SK-N-SH (cell line): Measurements from ENCODE around the gene LGALS13. TPM values are rescaled to one million over a fixed set of nuclear protein-coding genes. Genes with fewer than 3 reads are reported as not detected.

ENCODE experiments used
- CTCF ChIA-PET: fragments of 300-600, 350-600 bp; formaldehyde crosslinking; extraction: SDS; loops from one replicate; lab custom pipeline; 2021; lab: Yijun Ruan, JAX
- POLR2A ChIA-PET: fragments of 350-600 bp; sonication (Branson Sonifier 250); formaldehyde crosslinking; extraction: SDS; loops from one replicate; lab custom pipeline; 2020; ENCODE audit warnings: antibody characterized with exemption, inconsistent platforms; lab: Yijun Ruan, JAX
- DNase-seq: peaks from one replicate; pipeline ENCODE4 v3.0.0; 2012
- H2AFZ ChIP-seq: fragments of 200-600 bp; sonication (generic); 2 replicates; pipeline ENCODE4 v1.8.1; 2016; ENCODE audit warnings: antibody characterized with exemption, mild to moderate bottlenecking, low read depth
- H3F3A ChIP-seq: fragments of 200-600 bp; sonication (generic); replicated peaks from 2 replicates; pipeline ENCODE3; 2016; ENCODE audit warnings: antibody characterized with exemption, mild to moderate bottlenecking; ENCODE audit not compliant: insufficient read depth
- H3K27ac ChIP-seq, 2 experiments: fragments of 200-500 bp in 1 of 2; fragments of 200-600 bp in 1 of 2; sonication (Bioruptor generic) in 1 of 2; sonication (generic), shearing (Covaris generic) in 1 of 2; 2 replicates each; pipeline versions ENCODE4 v1.5.1 to v1.6.1; 2014 to 2016; ENCODE audit warnings: low read depth in 2 of 2, inconsistent platforms in 1 of 2, low read length in 1 of 2, mild to moderate bottlenecking in 1 of 2, mixed read lengths in 1 of 2
- H3K27me3 ChIP-seq: fragments of 200-600 bp; sonication (generic), shearing (Covaris generic); 2 replicates; pipeline ENCODE4 v1.6.1; 2016; ENCODE audit warnings: mixed run types; ENCODE audit not compliant: insufficient read depth
- H3K36me3 ChIP-seq, 2 experiments: fragments of 200-500 bp in 1 of 2; fragments of 200-600 bp in 1 of 2; sonication (Bioruptor generic) in 1 of 2; sonication (generic) in 1 of 2; replicated peaks in 1 of 2; 2 replicates each; pipeline versions ENCODE3 to v1.5.1; 2014 to 2016; ENCODE audit warnings: low read length in 1 of 2, mild to moderate bottlenecking in 1 of 2; ENCODE audit not compliant: insufficient read depth in 2 of 2, control insufficient read depth in 1 of 2
- H3K4me1 ChIP-seq, 2 experiments: fragments of 200-500 bp in 1 of 2; fragments of 200-600 bp in 1 of 2; sonication (Bioruptor generic) in 1 of 2; sonication (generic), shearing (Covaris generic) in 1 of 2; 2 replicates each; pipeline versions ENCODE4 v1.5.1 to v1.6.1; 2014 to 2016; ENCODE audit warnings: low read depth in 1 of 2, low read length in 1 of 2, mixed run types in 1 of 2; ENCODE audit not compliant: insufficient read depth in 2 of 2, control insufficient read depth in 1 of 2
- H3K4me2 ChIP-seq: fragments of 200-600 bp; sonication (generic), shearing (Covaris generic); 2 replicates; pipeline ENCODE4 v1.6.1; 2017; ENCODE audit warnings: mixed run types
- H3K4me3 ChIP-seq, 2 experiments: fragments of 200-500 bp in 1 of 2; fragments of 200-600 bp in 1 of 2; sonication (Bioruptor generic) in 1 of 2; sonication (generic), shearing (Covaris generic) in 1 of 2; 2 replicates each; pipeline versions ENCODE4 v1.5.1 to v1.8.1; 2014 to 2016; ENCODE audit warnings: low read depth in 2 of 2, inconsistent platforms in 1 of 2, low read length in 1 of 2, mild to moderate bottlenecking in 1 of 2, mixed read lengths in 1 of 2, moderate library complexity in 1 of 2
- H3K79me2 ChIP-seq: fragments of 200-600 bp; sonication (generic); 2 replicates; pipeline ENCODE4 v1.8.1; 2017; ENCODE audit warnings: mild to moderate bottlenecking; ENCODE audit not compliant: insufficient read depth
- H3K9ac ChIP-seq: fragments of 200-600 bp; sonication (generic); 2 replicates; pipeline ENCODE4 v1.6.1; 2017; ENCODE audit warnings: mixed run types
- H3K9me2 ChIP-seq: fragments of 200-600 bp; sonication (generic); 2 replicates; pipeline ENCODE4 v1.6.1; 2017; ENCODE audit warnings: mixed run types
- H3K9me3 ChIP-seq: fragments of 200-600 bp; sonication (generic); 2 replicates; pipeline ENCODE4 v1.6.1; 2017; ENCODE audit warnings: mixed run types, mild to moderate bottlenecking, moderate library complexity
- H4K20me1 ChIP-seq: fragments of 200-600 bp; sonication (generic); 2 replicates; pipeline ENCODE4 v1.6.1; 2017; ENCODE audit warnings: mild to moderate bottlenecking, mixed run types; ENCODE audit not compliant: insufficient read depth
- EZH2phosphoT487 ChIP-seq: fragments of 200-600 bp; sonication (generic); IDR thresholded peaks from 2 replicates; pipeline ENCODE4 v1.6.1; 2017; ENCODE audit warnings: low read depth, mixed run types, mild to moderate bottlenecking, antibody characterized with exemption, moderate library complexity, borderline replicate concordance
- MEF2A ChIP-seq: IDR thresholded peaks from 2 replicates; pipeline ENCODE4 v1.4.0; 2012; ENCODE audit warnings: low read depth, borderline replicate concordance
- NRF1 ChIP-seq: IDR thresholded peaks from 2 replicates; pipeline ENCODE4 v1.6.1; 2012; ENCODE audit warnings: low read depth, mild to moderate bottlenecking, low read length
- RFX5 ChIP-seq: IDR thresholded peaks from 2 replicates; pipeline ENCODE4 v1.6.1; 2012; ENCODE audit warnings: mild to moderate bottlenecking, improper control_type of control experiment, low read length
- WGBS: methylation state at CpG from one replicate; pipeline ENCODE4 v1.1.6; 2017; ENCODE audit warnings: low lambda C conversion rate; 5-methylcytosine and 5-hydroxymethylcytosine counted together
- polyA plus RNA-seq, 3 experiments: library from polyadenylated mRNA; depleted of rRNA; stranded (reverse); fragments of >200 nt; gene quantifications; 2 replicates each; pipeline ENCODE4 v1.2.3, GENCODE V29; 2012
- TF ChIP-seq, protein P1 (sequence below): IDR thresholded peaks from 2 replicates; pipeline ENCODE4 v1.6.1; 2012; ENCODE audit warnings: mild to moderate bottlenecking, low read depth, low read length, moderate library complexity
- TF ChIP-seq, protein P2 (sequence below): fragments of 150-350 bp; IDR thresholded peaks from 2 replicates; pipeline ENCODE4 v1.6.1; 2016; ENCODE audit warnings: mild to moderate bottlenecking, low read depth, low read length

Gene LGALS13
- polyA plus RNA-seq, 1 of the 3 experiments (the other 2 are of a cell fraction): not detected

DNA sequence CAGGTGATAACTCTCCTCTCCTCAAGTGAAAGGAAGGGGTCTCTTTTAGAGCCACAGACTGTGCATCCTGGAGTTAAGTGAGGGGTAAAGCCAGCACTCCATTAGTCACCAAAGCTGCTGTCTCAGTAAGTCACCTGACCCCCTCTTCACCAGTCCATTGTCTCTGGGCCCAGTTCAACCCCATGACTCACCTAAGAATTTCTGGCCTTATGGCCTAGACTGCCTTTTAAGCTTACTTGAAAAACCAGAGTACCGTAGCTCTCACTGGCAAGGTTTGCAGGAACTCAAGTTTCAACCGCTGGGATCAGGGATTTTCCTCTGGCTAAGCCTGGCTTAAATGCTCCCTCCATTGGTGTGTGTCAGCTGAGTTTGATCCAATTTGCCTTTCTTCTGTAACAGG, 38.9 kb upstream of the LGALS13 start:
- no peak overlapping the region for H3K9ac ChIP-seq
- ChIA-PET CTCF (interaction anchor here (0.9 kb wide), 1 partner anchor 12 kb away, joined by 5 read pairs; no protein-coding TSS in a partner anchor), POLR2A (no interaction called here)
- no peaks in the 10 kb centered on the region for H3K36me3 ChIP-seq
- no peaks in the 10 kb centered on the region for H3K9me3 ChIP-seq
- no peak overlapping the region for H3K4me3 ChIP-seq
- no peaks in the 10 kb centered on the region for H3F3A ChIP-seq
- H3K79me2 ChIP-seq: no peaks in the 10 kb centered on the region
- no peak for DNase-seq
- no peak for TF ChIP-seq RFX5
- TF ChIP-seq EZH2phosphoT487: no peak
- H3K9me2 ChIP-seq: no peaks in the 10 kb centered on the region
- H3K27ac ChIP-seq: no peak overlapping the region
- H3K4me2 ChIP-seq: no peak overlapping the region
- H4K20me1 ChIP-seq: no peaks in the 10 kb centered on the region
- whole genome bisulfite sequencing: 39% methylated on average over 2 of the region's 2 CpGs
- H2AFZ ChIP-seq: no peak overlapping the region
- no peaks in the 10 kb centered on the region for H3K27me3 ChIP-seq
- H3K4me1 ChIP-seq: no peaks in the 10 kb centered on the region

DNA sequence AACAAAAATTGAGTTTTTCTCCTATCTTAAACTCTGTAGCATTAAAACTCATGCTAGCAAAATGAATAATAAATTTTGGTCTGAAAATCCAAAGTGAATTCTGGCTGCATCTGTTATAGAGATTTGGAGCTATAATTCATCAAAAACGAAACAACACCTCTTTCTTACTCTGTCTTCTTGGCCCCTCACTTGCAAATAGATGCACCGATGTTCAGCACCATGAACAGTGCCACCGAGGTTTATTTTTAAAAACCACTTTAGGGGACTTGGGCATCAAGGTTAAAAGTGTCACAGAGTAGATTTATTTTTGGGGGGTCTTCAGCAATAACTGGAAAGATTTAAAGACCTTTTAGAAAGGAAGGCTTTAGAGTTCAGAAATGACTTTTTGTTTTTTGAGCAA, 36.3 kb upstream of the LGALS13 start:
- TF ChIP-seq NRF1 (no peak), MEF2A (no peak)
- TF ChIP-seq, protein P1, sequence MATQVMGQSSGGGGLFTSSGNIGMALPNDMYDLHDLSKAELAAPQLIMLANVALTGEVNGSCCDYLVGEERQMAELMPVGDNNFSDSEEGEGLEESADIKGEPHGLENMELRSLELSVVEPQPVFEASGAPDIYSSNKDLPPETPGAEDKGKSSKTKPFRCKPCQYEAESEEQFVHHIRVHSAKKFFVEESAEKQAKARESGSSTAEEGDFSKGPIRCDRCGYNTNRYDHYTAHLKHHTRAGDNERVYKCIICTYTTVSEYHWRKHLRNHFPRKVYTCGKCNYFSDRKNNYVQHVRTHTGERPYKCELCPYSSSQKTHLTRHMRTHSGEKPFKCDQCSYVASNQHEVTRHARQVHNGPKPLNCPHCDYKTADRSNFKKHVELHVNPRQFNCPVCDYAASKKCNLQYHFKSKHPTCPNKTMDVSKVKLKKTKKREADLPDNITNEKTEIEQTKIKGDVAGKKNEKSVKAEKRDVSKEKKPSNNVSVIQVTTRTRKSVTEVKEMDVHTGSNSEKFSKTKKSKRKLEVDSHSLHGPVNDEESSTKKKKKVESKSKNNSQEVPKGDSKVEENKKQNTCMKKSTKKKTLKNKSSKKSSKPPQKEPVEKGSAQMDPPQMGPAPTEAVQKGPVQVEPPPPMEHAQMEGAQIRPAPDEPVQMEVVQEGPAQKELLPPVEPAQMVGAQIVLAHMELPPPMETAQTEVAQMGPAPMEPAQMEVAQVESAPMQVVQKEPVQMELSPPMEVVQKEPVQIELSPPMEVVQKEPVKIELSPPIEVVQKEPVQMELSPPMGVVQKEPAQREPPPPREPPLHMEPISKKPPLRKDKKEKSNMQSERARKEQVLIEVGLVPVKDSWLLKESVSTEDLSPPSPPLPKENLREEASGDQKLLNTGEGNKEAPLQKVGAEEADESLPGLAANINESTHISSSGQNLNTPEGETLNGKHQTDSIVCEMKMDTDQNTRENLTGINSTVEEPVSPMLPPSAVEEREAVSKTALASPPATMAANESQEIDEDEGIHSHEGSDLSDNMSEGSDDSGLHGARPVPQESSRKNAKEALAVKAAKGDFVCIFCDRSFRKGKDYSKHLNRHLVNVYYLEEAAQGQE: peak; percentile 88
- TF ChIP-seq, protein P2, sequence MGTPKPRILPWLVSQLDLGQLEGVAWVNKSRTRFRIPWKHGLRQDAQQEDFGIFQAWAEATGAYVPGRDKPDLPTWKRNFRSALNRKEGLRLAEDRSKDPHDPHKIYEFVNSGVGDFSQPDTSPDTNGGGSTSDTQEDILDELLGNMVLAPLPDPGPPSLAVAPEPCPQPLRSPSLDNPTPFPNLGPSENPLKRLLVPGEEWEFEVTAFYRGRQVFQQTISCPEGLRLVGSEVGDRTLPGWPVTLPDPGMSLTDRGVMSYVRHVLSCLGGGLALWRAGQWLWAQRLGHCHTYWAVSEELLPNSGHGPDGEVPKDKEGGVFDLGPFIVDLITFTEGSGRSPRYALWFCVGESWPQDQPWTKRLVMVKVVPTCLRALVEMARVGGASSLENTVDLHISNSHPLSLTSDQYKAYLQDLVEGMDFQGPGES: no peak
- 4% methylated on average over 3 of the region's 3 CpGs for WGBS

More for the DNA sequence above, 36.3 kb upstream of the LGALS13 start:
- no peaks in the 10 kb centered on the region for H3K27me3 ChIP-seq
- H2AFZ ChIP-seq: no peak overlapping the region
- no peaks in the 10 kb centered on the region for H4K20me1 ChIP-seq
- no peak overlapping the region for H3K9ac ChIP-seq
- no peaks in the 10 kb centered on the region for H3K9me2 ChIP-seq
- no peak overlapping the region for H3K4me3 ChIP-seq
- no peaks in the 10 kb centered on the region for H3K36me3 ChIP-seq
- POLR2A ChIA-PET: no interaction called here
- H3K79me2 ChIP-seq: no peaks in the 10 kb centered on the region
- H3F3A ChIP-seq: no peaks in the 10 kb centered on the region
- H3K27ac ChIP-seq: no peak overlapping the region
- DNase-seq: no peak
- no peaks in the 10 kb centered on the region for H3K9me3 ChIP-seq
- H3K4me1 ChIP-seq: no peaks in the 10 kb centered on the region
- H3K4me2 ChIP-seq: no peak overlapping the region
- CTCF ChIA-PET: no interaction called here
